Activated T-helper 17 cell treated with anti-CD3 and anti-CD28 coated beads, Interleukin-2, amount 50 U/mL, for 72 hours (primary cell): ENCODE results near the gene PTPRJ. TPM values are rescaled to one million over a fixed set of nuclear protein-coding genes. Genes with fewer than 3 reads are reported as not detected.

ENCODE experiments used
- ATAC-seq: fragments of 150-1000 bp; cut with Tn5 transposase; replicated peaks from 2 replicates; pipeline ENCODE4 v1.10.0; 2021; ENCODE audit warnings: mild to moderate bottlenecking, moderate library complexity
- H3K27ac Mint-ChIP-seq: one replicate; pipeline ENCODE4 v1.8.0; 2022; ENCODE audit warnings: mixed read lengths
- H3K27me3 Mint-ChIP-seq: one replicate; pipeline ENCODE4 v1.8.0; 2022; ENCODE audit warnings: mixed read lengths
- H3K36me3 Mint-ChIP-seq: one replicate; pipeline ENCODE4 v1.8.0; 2022; ENCODE audit warnings: low read depth, mild to moderate bottlenecking, mixed read lengths
- H3K4me1 Mint-ChIP-seq: one replicate; pipeline ENCODE4 v1.8.0; 2022; ENCODE audit warnings: mixed read lengths
- H3K4me3 Mint-ChIP-seq: one replicate; pipeline ENCODE4 v1.8.0; 2022; ENCODE audit warnings: mild to moderate bottlenecking, mixed read lengths
- H3K9me3 Mint-ChIP-seq: one replicate; pipeline ENCODE4 v1.8.0; 2022; ENCODE audit warnings: mixed read lengths
- total RNA-seq, 2 donors: library from RNA; stranded (reverse); gene quantifications; one replicate each; pipeline ENCODE4 v1.2.3, GENCODE V29; 2022

PTPRJ gene
- total RNA-seq, 2 donors from 2014 or later: 36.1 to 52.8 TPM

GRCh38 chr11:47981667-47982404, 1.5 kb downstream of the PTPRJ start:
- ATAC-seq: peak; percentile 54
- Mint-ChIP-seq H3K4me3 (peak overlapping the region; percentile 91), H3K36me3 (peaks cover 42% of the 10 kb centered on the region), H3K9me3 (no peaks in the 10 kb centered on the region), H3K27ac (peak overlapping the region; percentile 95), H3K4me1 (peaks cover 26% of the 10 kb centered on the region), H3K27me3 (no peaks in the 10 kb centered on the region)

- peaks cover 43% of the 10 kb centered on the region for H3K36me3 Mint-ChIP-seq
- peak overlapping the region; percentile 93 for H3K27ac Mint-ChIP-seq
- no peaks in the 10 kb centered on the region for H3K27me3 Mint-ChIP-seq
- no peak for ATAC-seq
- peaks cover 27% of the 10 kb centered on the region for H3K4me1 Mint-ChIP-seq
- H3K4me3 Mint-ChIP-seq: peak overlapping the region; percentile 91
- no peaks in the 10 kb centered on the region for H3K9me3 Mint-ChIP-seq
Observed at GRCh38 chr11:47982616-47983015, 2.3 kb downstream of the PTPRJ start.

GRCh38 chr11:47983464-47984397, 3.4 kb downstream of the PTPRJ start:
- Mint-ChIP-seq H3K9me3 (no peaks in the 10 kb centered on the region), H3K4me1 (peaks cover 27% of the 10 kb centered on the region), H3K36me3 (peaks cover 48% of the 10 kb centered on the region), H3K4me3 (peak overlapping the region; percentile 91), H3K27me3 (no peaks in the 10 kb centered on the region), H3K27ac (peak overlapping the region; percentile 93)
- peak; percentile 34 for ATAC-seq

GRCh38 chr11:47986219-47986618, 5.9 kb downstream of the PTPRJ start:
- peaks cover 48% of the 10 kb centered on the region for H3K36me3 Mint-ChIP-seq
- peak overlapping the region; percentile 15 for H3K27ac Mint-ChIP-seq
- H3K4me3 Mint-ChIP-seq: peak overlapping the region; percentile 5
- peaks cover 37% of the 10 kb centered on the region for H3K4me1 Mint-ChIP-seq
- no peaks in the 10 kb centered on the region for H3K27me3 Mint-ChIP-seq
- no peak for ATAC-seq
- no peaks in the 10 kb centered on the region for H3K9me3 Mint-ChIP-seq

- Mint-ChIP-seq H3K27me3 (no peaks in the 10 kb centered on the region), H3K4me1 (peaks cover 42% of the 10 kb centered on the region), H3K27ac (no peak overlapping the region), H3K4me3 (peak overlapping the region; percentile 5), H3K9me3 (no peaks in the 10 kb centered on the region), H3K36me3 (peaks cover 44% of the 10 kb centered on the region)
- ATAC-seq: peak; percentile 5
Observed at GRCh38 chr11:47986742-47987141, 6.4 kb downstream of the PTPRJ start.

GRCh38 chr11:47987310-47987709, 7.0 kb downstream of the PTPRJ start:
- peak; percentile 25 for ATAC-seq
- Mint-ChIP-seq H3K27me3 (no peaks in the 10 kb centered on the region), H3K4me1 (peaks cover 42% of the 10 kb centered on the region), H3K36me3 (peaks cover 40% of the 10 kb centered on the region), H3K4me3 (no peak overlapping the region), H3K9me3 (no peaks in the 10 kb centered on the region), H3K27ac (no peak overlapping the region)

- H3K36me3 Mint-ChIP-seq: peaks cover 35% of the 10 kb centered on the region
- no peak for ATAC-seq
- H3K27ac Mint-ChIP-seq: no peak overlapping the region
- no peak overlapping the region for H3K4me3 Mint-ChIP-seq
- H3K4me1 Mint-ChIP-seq: peaks cover 39% of the 10 kb centered on the region
- H3K9me3 Mint-ChIP-seq: no peaks in the 10 kb centered on the region
- H3K27me3 Mint-ChIP-seq: no peaks in the 10 kb centered on the region
Observed at GRCh38 chr11:47987781-47988180, 7.4 kb downstream of the PTPRJ start.

GRCh38 chr11:47989779-47990178, 9.4 kb downstream of the PTPRJ start:
- H3K27ac Mint-ChIP-seq: no peak overlapping the region
- no peak overlapping the region for H3K4me3 Mint-ChIP-seq
- H3K27me3 Mint-ChIP-seq: no peaks in the 10 kb centered on the region
- ATAC-seq: no peak
- peaks cover 16% of the 10 kb centered on the region for H3K36me3 Mint-ChIP-seq
- H3K4me1 Mint-ChIP-seq: peaks cover 25% of the 10 kb centered on the region
- no peaks in the 10 kb centered on the region for H3K9me3 Mint-ChIP-seq

- peak; percentile 68 for ATAC-seq
- peak overlapping the region; percentile 72 for H3K4me3 Mint-ChIP-seq
- H3K9me3 Mint-ChIP-seq: no peaks in the 10 kb centered on the region
- H3K4me1 Mint-ChIP-seq: peaks cover 20% of the 10 kb centered on the region
- peaks cover 11% of the 10 kb centered on the region for H3K36me3 Mint-ChIP-seq
- H3K27ac Mint-ChIP-seq: peak overlapping the region; percentile 83
- H3K27me3 Mint-ChIP-seq: no peaks in the 10 kb centered on the region
Observed at GRCh38 chr11:47991266-47991830, 11.0 kb downstream of the PTPRJ start.

GRCh38 chr11:47991894-47992293, 11.5 kb downstream of the PTPRJ start:
- H3K4me3 Mint-ChIP-seq: peak overlapping the region; percentile 72
- H3K27me3 Mint-ChIP-seq: no peaks in the 10 kb centered on the region
- peak; percentile 40 for ATAC-seq
- peak overlapping the region; percentile 83 for H3K27ac Mint-ChIP-seq
- H3K36me3 Mint-ChIP-seq: peaks cover 5% of the 10 kb centered on the region
- peaks cover 15% of the 10 kb centered on the region for H3K4me1 Mint-ChIP-seq
- H3K9me3 Mint-ChIP-seq: no peaks in the 10 kb centered on the region

GRCh38 chr11:47992959-47993820, 12.8 kb downstream of the PTPRJ start:
- no peaks in the 10 kb centered on the region for H3K9me3 Mint-ChIP-seq
- no peaks in the 10 kb centered on the region for H3K27me3 Mint-ChIP-seq
- no peaks in the 10 kb centered on the region for H3K36me3 Mint-ChIP-seq
- H3K4me1 Mint-ChIP-seq: peaks cover 24% of the 10 kb centered on the region
- ATAC-seq: peak; percentile 57
- H3K4me3 Mint-ChIP-seq: no peak overlapping the region
- H3K27ac Mint-ChIP-seq: no peak overlapping the region

GRCh38 chr11:47994417-47994816, 14.1 kb downstream of the PTPRJ start:
- H3K27me3 Mint-ChIP-seq: no peaks in the 10 kb centered on the region
- no peak overlapping the region for H3K4me3 Mint-ChIP-seq
- peaks cover 31% of the 10 kb centered on the region for H3K4me1 Mint-ChIP-seq
- ATAC-seq: no peak
- H3K36me3 Mint-ChIP-seq: no peaks in the 10 kb centered on the region
- H3K27ac Mint-ChIP-seq: no peak overlapping the region
- H3K9me3 Mint-ChIP-seq: no peaks in the 10 kb centered on the region

- Mint-ChIP-seq H3K27ac (no peak overlapping the region), H3K9me3 (no peaks in the 10 kb centered on the region), H3K27me3 (no peaks in the 10 kb centered on the region), H3K36me3 (no peaks in the 10 kb centered on the region), H3K4me3 (no peak overlapping the region), H3K4me1 (peaks cover 26% of the 10 kb centered on the region)
- no peak for ATAC-seq
Observed at GRCh38 chr11:47995360-47995769, 15.0 kb downstream of the PTPRJ start.
